Activated T-helper 2 cell treated with anti-CD3 and anti-CD28 coated beads, Interferon-gamma antibody, Interleukin-2, Interleukin-4, amounts not matched to agents 10 μg/mL and 5 μg/mL and 100 μg/mL, durations not matched to agents 14 hours and 24 hours and 36 hours (primary cell): ENCODE measurements around the gene LRP8. TPM values are rescaled to one million over a fixed set of nuclear protein-coding genes. Genes with fewer than 3 reads are reported as not detected.
A peak's percentile ranks its signal among the peaks of the same experiment; 100 is the strongest.
"Not testable (repeated sequence)": the region's sequence is repeated elsewhere in the genome, so short reads cannot be mapped to it uniquely, and the experiment has no call there.

Experiments
- DNase-seq: peaks from one replicate; pipeline ENCODE4 v3.0.0; 2021; ENCODE audit warnings: low spot score
- H3K27ac Mint-ChIP-seq: one replicate; pipeline ENCODE4 v1.8.0; 2021; ENCODE audit warnings: mixed read lengths
- H3K27me3 Mint-ChIP-seq: one replicate; pipeline ENCODE4 v1.8.0; 2021; ENCODE audit warnings: low read depth, mixed read lengths
- H3K36me3 Mint-ChIP-seq: one replicate; pipeline ENCODE4 v1.8.0; 2021; ENCODE audit warnings: low read depth, mixed read lengths
- H3K4me1 Mint-ChIP-seq: one replicate; pipeline ENCODE4 v1.8.0; 2021; ENCODE audit warnings: low read depth, mixed read lengths
- H3K4me3 Mint-ChIP-seq: one replicate; pipeline ENCODE4 v1.8.0; 2021; ENCODE audit warnings: low read depth, mild to moderate bottlenecking, moderate library complexity, mixed read lengths
- H3K9me3 Mint-ChIP-seq: one replicate; pipeline ENCODE4 v1.8.0; 2021; ENCODE audit warnings: mixed read lengths
- intact Hi-C: fragments of 100-400 bp; cut with micrococcal nuclease; formaldehyde crosslinking; loops from one replicate; pipeline ENCODE4 v1.15.1; 2023
- total RNA-seq: library from RNA; stranded (reverse); gene quantifications from 2 replicates; pipeline ENCODE4 v1.2.3, GENCODE V29; 2022

Gene LRP8
- total RNA-seq, 1 donor from 2014 or later, result 82.1 TPM

DNA sequence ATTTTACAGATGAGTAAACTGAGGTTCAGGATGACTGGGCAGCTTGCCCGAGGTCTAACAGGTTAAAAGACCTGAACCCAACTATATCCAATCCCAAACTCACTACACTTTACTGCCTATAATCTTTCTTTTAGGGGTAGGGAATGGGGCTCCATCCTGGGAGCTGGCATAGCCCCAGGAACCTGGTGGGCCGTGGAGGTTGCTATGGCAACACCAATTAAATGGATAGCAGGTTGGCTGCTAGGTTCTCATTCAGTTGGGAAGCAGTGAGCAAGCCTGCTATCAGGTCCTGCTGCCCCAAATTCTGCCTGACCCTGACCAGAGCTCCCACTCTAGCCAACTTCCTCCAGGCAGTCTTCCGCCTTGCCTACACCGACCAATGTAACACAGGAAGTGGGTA lies 40.9 kb downstream of the LRP8 start:
- Mint-ChIP-seq H3K27ac (no peak overlapping the region), H3K27me3 (no peaks in the 10 kb centered on the region), H3K9me3 (no peaks in the 10 kb centered on the region), H3K36me3 (peaks cover 42% of the 10 kb centered on the region), H3K4me1 (peaks cover 7% of the 10 kb centered on the region), H3K4me3 (no peak overlapping the region)
- intact Hi-C loops, result no loop called here
- DNase-seq, result no peak

DNA sequence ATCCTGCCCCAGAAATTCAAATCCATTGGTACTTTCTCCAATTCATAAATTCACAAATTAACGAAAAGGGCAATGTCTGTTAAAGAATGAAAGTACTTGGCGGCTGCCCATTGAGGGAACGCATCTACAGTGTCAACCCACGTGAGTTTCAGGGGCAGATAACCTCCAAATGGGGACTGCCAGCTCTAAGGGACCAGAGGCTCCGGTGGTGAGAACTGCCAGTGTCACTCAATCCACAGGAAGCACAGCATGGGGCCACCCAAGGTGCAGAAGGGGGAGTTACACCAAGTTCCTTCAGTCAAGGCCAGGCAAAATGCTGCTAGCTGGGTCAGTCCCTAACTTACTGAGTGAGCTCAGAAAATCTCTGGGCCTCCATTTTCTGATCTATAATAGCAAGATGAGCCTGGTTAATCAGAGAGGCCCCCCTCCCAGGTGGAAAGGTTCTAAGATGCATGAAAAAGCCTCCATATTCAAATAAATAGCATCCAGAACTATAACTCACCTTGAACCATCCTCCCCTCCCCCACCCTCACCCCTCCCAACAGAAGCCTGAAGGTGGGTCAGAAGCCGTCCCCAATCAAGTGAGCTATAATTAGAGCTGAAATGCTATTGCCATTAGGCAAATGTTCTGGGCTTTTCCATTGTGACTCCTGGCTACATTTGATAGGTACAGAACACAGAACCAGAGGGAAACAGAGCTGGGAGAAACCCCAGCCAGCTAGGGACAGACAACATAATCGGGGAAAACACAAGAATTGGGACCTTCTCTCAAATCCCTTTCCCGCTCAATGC lies 41.7 kb downstream of the LRP8 start:
- no peak overlapping the region for H3K27ac Mint-ChIP-seq
- no peaks in the 10 kb centered on the region for H3K27me3 Mint-ChIP-seq
- peaks cover 3% of the 10 kb centered on the region for H3K4me1 Mint-ChIP-seq
- no peak overlapping the region for H3K4me3 Mint-ChIP-seq
- H3K9me3 Mint-ChIP-seq, result no peaks in the 10 kb centered on the region
- no peak for DNase-seq
- H3K36me3 Mint-ChIP-seq, result peaks cover 45% of the 10 kb centered on the region
- intact Hi-C loops, result no loop called here

- no peak for DNase-seq
- Mint-ChIP-seq H3K4me3 (no peak overlapping the region), H3K27me3 (no peaks in the 10 kb centered on the region), H3K27ac (no peak overlapping the region), H3K36me3 (peaks cover 47% of the 10 kb centered on the region), H3K4me1 (peaks cover 3% of the 10 kb centered on the region), H3K9me3 (no peaks in the 10 kb centered on the region)
- intact Hi-C loops, result no loop called here
Observed at GRCh38 chr1:53285546-53285945, 42.3 kb downstream of the LRP8 start.

- DNase-seq, result no peak
- no peaks in the 10 kb centered on the region for H3K27me3 Mint-ChIP-seq
- peaks cover 50% of the 10 kb centered on the region for H3K36me3 Mint-ChIP-seq
- H3K4me1 Mint-ChIP-seq, result peaks cover 3% of the 10 kb centered on the region
- H3K9me3 Mint-ChIP-seq, result no peaks in the 10 kb centered on the region
- intact Hi-C loops, result no loop called here
- no peak overlapping the region for H3K27ac Mint-ChIP-seq
- no peak overlapping the region for H3K4me3 Mint-ChIP-seq
Observed at GRCh38 chr1:53284224-53285020, 43.4 kb downstream of the LRP8 start.

GRCh38 chr1:53283156-53283555 lies 44.7 kb downstream of the LRP8 start:
- H3K9me3 Mint-ChIP-seq, H3K4me3 Mint-ChIP-seq, H3K27ac Mint-ChIP-seq, H3K27me3 Mint-ChIP-seq, intact Hi-C loops, H3K4me1 Mint-ChIP-seq, DNase-seq: not testable (repeated sequence)
- H3K36me3 Mint-ChIP-seq, result peaks cover 50% of the 10 kb centered on the region

GRCh38 chr1:53281133-53281532 lies 46.7 kb downstream of the LRP8 start:
- no peak overlapping the region for H3K27ac Mint-ChIP-seq
- H3K9me3 Mint-ChIP-seq, result no peaks in the 10 kb centered on the region
- H3K27me3 Mint-ChIP-seq, result no peaks in the 10 kb centered on the region
- peaks cover 47% of the 10 kb centered on the region for H3K36me3 Mint-ChIP-seq
- intact Hi-C loops, result no loop called here
- H3K4me1 Mint-ChIP-seq, result no peaks in the 10 kb centered on the region
- no peak for DNase-seq
- no peak overlapping the region for H3K4me3 Mint-ChIP-seq

DNA sequence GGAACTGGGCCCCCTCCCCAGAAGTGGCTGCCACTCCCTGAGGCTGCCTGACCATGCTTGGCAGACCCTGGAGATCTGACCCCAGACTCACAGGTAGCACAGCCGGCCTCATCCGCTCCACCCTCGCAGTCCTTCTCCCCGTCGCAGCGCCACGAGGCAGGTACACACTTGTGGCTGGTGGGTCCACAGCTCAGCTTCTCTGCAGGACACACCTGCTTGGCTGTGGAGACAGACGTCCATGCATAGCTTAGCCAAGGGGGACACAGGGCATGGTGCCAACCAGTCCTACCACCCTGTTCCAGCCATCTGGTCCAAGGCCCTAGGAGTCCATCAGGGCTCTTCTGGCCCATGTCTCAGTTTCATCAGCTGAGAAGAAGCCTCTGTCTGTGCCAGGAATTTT lies 47.4 kb downstream of the LRP8 start:
- H3K27ac Mint-ChIP-seq, result no peak overlapping the region
- no peaks in the 10 kb centered on the region for H3K9me3 Mint-ChIP-seq
- H3K27me3 Mint-ChIP-seq, result no peaks in the 10 kb centered on the region
- no peaks in the 10 kb centered on the region for H3K4me1 Mint-ChIP-seq
- H3K36me3 Mint-ChIP-seq, result peaks cover 52% of the 10 kb centered on the region
- DNase-seq, result no peak
- intact Hi-C loops, result no loop called here
- H3K4me3 Mint-ChIP-seq, result no peak overlapping the region

DNA sequence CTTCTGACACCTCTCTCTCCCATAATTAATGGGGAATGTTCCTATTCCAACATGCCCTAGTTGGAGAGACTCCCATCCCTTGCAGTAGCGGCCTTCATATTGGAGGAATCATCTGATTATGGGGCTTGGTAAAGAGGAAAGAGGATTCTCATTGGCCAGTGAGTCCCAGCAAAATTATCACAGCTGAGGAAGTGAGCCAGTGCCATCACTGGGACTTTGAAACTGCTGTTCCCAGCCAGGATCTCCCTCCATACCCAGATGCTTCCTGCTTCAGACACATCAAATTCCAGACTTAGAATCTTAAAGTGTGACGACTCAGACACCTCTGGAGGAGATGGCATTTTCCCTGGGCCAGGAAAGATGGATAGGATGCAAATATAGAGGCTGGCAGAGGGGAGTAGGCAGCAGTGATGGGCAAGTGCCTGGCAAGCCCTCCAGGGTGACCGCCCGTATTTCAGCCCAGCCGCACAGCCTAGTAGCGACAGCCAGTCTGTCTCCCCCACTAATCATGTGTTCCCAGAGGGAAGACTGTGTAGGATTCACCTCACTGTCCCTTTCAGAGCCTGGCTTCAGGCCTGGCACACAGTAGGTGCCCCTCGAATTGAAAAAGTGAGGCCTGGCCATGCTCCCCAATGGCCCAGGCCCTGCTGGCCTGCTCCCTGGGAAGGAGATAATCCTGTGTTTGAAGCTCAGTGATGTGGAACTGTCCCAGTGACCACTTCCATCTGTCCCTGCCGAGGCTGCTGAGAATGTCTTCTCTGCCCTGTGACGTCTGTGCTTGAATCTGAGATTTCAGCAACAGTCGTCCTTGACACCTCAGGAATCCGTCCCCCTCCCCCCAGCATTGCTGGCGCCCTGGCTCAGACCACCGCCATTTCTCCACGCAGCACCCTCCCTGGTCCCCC lies 48.3 kb downstream of the LRP8 start:
- no peak overlapping the region for H3K4me3 Mint-ChIP-seq

GRCh38 chr1:53278298-53278725 lies 49.6 kb downstream of the LRP8 start:
- H3K27ac Mint-ChIP-seq, result peak overlapping the region; percentile 58
- no peaks in the 10 kb centered on the region for H3K9me3 Mint-ChIP-seq
- intact Hi-C loops, result loop anchor here (1.0 to 10.0 kb wide), 2 partner anchors 46 to 115 kb away; partner anchors contain the start of gene LRP8
- no peaks in the 10 kb centered on the region for H3K27me3 Mint-ChIP-seq
- H3K4me3 Mint-ChIP-seq, result no peak overlapping the region
- DNase-seq, result peak; percentile 62
- no peaks in the 10 kb centered on the region for H3K4me1 Mint-ChIP-seq
- H3K36me3 Mint-ChIP-seq, result peaks cover 57% of the 10 kb centered on the region

More for the DNA sequence above, 48.3 kb downstream of the LRP8 start:
- Mint-ChIP-seq H3K9me3 (no peaks in the 10 kb centered on the region), H3K27ac (no peak overlapping the region), H3K27me3 (no peaks in the 10 kb centered on the region), H3K36me3 (peaks cover 56% of the 10 kb centered on the region), H3K4me1 (no peaks in the 10 kb centered on the region)
- no peak for DNase-seq
- intact Hi-C loops, result loop anchor here (10.0 kb wide), 1 partner anchor 45 kb away; the partner anchor contains the start of gene LRP8

GRCh38 chr1:53277326-53277725 lies 50.5 kb downstream of the LRP8 start:
- no peaks in the 10 kb centered on the region for H3K9me3 Mint-ChIP-seq

DNA sequence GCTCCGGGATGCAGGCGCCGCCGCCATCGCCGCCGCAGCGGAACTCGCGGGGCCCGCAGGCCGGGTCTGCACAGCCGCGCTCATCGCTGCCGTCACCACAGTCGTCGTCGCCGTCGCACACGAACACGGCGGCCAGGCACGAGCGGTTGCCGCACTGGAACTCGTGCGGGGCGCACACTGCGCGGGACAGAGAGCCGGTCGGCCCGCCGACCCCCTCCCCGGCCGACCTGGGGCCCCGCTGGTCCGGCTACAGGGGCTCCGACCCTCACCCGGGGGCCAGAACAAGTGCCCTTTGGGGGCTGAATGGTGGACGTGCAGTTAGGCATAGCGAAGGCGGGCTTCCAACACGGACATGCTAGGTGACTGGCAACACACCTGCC lies 51.0 kb downstream of the LRP8 start:
- Mint-ChIP-seq H3K4me3 (no peak overlapping the region), H3K36me3 (peaks cover 65% of the 10 kb centered on the region), H3K9me3 (no peaks in the 10 kb centered on the region), H3K4me1 (no peaks in the 10 kb centered on the region), H3K27me3 (no peaks in the 10 kb centered on the region), H3K27ac (no peak overlapping the region)
- no peak for DNase-seq
- intact Hi-C loops, result loop anchor here (10.0 kb wide), 1 partner anchor 48 kb away; the partner anchor contains the start of gene LRP8

More at GRCh38 chr1:53277326-53277725, 50.5 kb downstream of the LRP8 start:
- Mint-ChIP-seq H3K27me3 (no peaks in the 10 kb centered on the region), H3K4me3 (no peak overlapping the region), H3K4me1 (no peaks in the 10 kb centered on the region), H3K27ac (peak overlapping the region; percentile 42), H3K36me3 (peaks cover 64% of the 10 kb centered on the region)
- intact Hi-C loops, result loop anchor here (10.0 kb wide), 1 partner anchor 47 kb away; the partner anchor contains the start of gene LRP8
- no peak for DNase-seq

DNA sequence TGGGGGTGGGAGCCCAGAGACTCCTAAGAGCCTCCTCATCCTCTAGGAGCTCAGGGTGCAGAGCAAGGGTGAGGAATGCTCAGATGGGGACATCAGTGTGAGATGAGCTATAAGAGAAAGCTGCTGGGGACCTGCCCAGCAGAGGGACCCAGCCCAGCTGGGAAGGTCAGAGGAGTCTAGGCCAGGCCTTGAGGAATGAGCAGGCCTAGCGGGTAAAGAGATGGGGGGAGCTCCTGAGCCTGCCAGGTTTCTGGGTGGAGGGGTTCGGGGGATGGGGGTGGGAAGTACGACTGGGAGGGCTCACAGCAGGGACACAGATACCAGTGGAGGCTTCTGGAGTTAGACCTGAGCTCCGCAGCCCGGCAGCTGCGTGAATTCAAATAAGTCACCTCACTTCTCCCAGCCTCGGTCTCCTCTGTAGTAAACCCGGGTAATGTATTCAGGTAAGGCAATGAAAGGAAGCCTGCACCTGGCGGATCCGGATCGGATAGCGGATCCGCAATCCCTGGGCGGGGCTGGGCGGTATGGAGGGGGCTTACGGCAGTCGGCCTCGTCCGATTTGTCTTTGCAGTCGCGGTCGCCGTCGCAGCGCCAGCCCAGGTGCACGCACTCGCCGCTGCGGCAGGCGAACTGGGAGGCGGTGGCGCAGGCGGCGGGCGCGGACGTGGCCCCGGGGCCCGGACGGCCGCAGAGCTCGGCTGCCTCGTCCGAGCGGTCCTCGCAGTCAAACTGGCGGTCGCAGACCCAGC lies 51.5 kb downstream of the LRP8 start:
- H3K27ac Mint-ChIP-seq, result no peak overlapping the region
- no peaks in the 10 kb centered on the region for H3K4me1 Mint-ChIP-seq
- DNase-seq, result no peak
- no peaks in the 10 kb centered on the region for H3K27me3 Mint-ChIP-seq
- H3K9me3 Mint-ChIP-seq, result no peaks in the 10 kb centered on the region
- intact Hi-C loops, result loop anchor here (10.0 kb wide), 1 partner anchor 48 kb away; the partner anchor contains the start of gene LRP8
- peaks cover 63% of the 10 kb centered on the region for H3K36me3 Mint-ChIP-seq
- no peak overlapping the region for H3K4me3 Mint-ChIP-seq
